Fibroblast of pulmonary artery (primary cell): ENCODE measurements around the gene EPG5.

ENCODE experiments used
- DNase-seq: peaks from one replicate; pipeline ENCODE4 v3.0.0-alpha.2; 2010; ENCODE audit warnings: low read depth
- H3K4me3 ChIP-seq: replicated peaks from 2 replicates; pipeline ENCODE4 v1.5.1; 2011; ENCODE audit warnings: low read depth, mild to moderate bottlenecking, control low read depth, low read length, moderate library complexity
- CTCF ChIP-seq: IDR thresholded peaks from 2 replicates; pipeline ENCODE4 v1.5.1; 2011; ENCODE audit warnings: mild to moderate bottlenecking, control low read depth, low read length, inconsistent platforms; ENCODE audit errors: missing control alignments

Gene EPG5

GRCh38 chr18:45890606-45891005 lies 76.5 kb downstream of the EPG5 start:
- H3K4me3 ChIP-seq, result no peak overlapping the region
- no peak for DNase-seq
- TF ChIP-seq CTCF, result no peak

GRCh38 chr18:45889419-45890064 lies 77.6 kb downstream of the EPG5 start:
- DNase-seq, result no peak
- no peak for TF ChIP-seq CTCF
- no peak overlapping the region for H3K4me3 ChIP-seq

- no peak overlapping the region for H3K4me3 ChIP-seq
- no peak for TF ChIP-seq CTCF
- DNase-seq, result no peak
Measured at GRCh38 chr18:45887585-45887984, 79.5 kb downstream of the EPG5 start.

- no peak overlapping the region for H3K4me3 ChIP-seq
- no peak for DNase-seq
- TF ChIP-seq CTCF, result no peak
Measured at GRCh38 chr18:45880876-45881558, 86.1 kb downstream of the EPG5 start.

GRCh38 chr18:45879681-45880655 lies 87.2 kb downstream of the EPG5 start:
- peak; percentile 70 for DNase-seq
- H3K4me3 ChIP-seq, result no peak overlapping the region
- TF ChIP-seq CTCF, result peak; percentile 99

- H3K4me3 ChIP-seq, result no peak overlapping the region
- no peak for TF ChIP-seq CTCF
- DNase-seq, result no peak
Measured at GRCh38 chr18:45877403-45877802, 89.7 kb downstream of the EPG5 start.
